HEK293 (cell line): Measurements from ENCODE around the gene TRAPPC3L.

Source experiments
- CTCF ChIA-PET: fragments of 350-600 bp; formaldehyde crosslinking; extraction: SDS; loops from one replicate; lab custom pipeline; 2021; ENCODE audit warnings: antibody characterized with exemption; lab: Yijun Ruan, JAX
- POLR2A ChIA-PET: fragments of 300-600 bp; formaldehyde crosslinking; extraction: SDS; loops from one replicate; lab custom pipeline; 2020; ENCODE audit warnings: antibody characterized with exemption, inconsistent platforms; lab: Yijun Ruan, JAX
- H3K27ac ChIP-seq: fragments of 200-500 bp; sonication (Bioruptor generic); 2 replicates; pipeline ENCODE4 v1.5.1; 2014; ENCODE audit warnings: low read depth, low read length, control low read depth, inconsistent platforms; ENCODE audit errors: extremely low read depth
- H3K36me3 ChIP-seq, 2 experiments: fragments of 200-500 bp in 1 of 2; sonication (Bioruptor generic) in 1 of 2; 1 replicate in 1 of 2; 2 replicates in 1 of 2; pipeline ENCODE4 v1.5.1; 2014 to 2017; ENCODE audit warnings: inconsistent platforms in 2 of 2, low read length in 2 of 2; ENCODE audit not compliant: control insufficient read depth in 2 of 2, insufficient read depth in 1 of 2
- H3K4me1 ChIP-seq: fragments of 200-500 bp; sonication (Bioruptor generic); 2 replicates; pipeline ENCODE4 v1.5.1; 2014; ENCODE audit warnings: mild to moderate bottlenecking, low read length, inconsistent platforms; ENCODE audit not compliant: control insufficient read depth, insufficient read depth
- H3K4me3 ChIP-seq: 2 replicates; pipeline ENCODE4 v1.5.1; 2011; ENCODE audit warnings: low read depth, mild to moderate bottlenecking, control low read depth, low read length, moderate library complexity
- H3K9me3 ChIP-seq: fragments of 200-500 bp; sonication (Bioruptor generic); 2 replicates; pipeline ENCODE4 v1.5.1; 2014; ENCODE audit warnings: low read depth, low read length, inconsistent platforms; ENCODE audit not compliant: control insufficient read depth, insufficient read depth
- ATF2 ChIP-seq: fragments of 450-650 bp; formaldehyde crosslinking; IDR thresholded peaks from 2 replicates; pipeline ENCODE4 v1.5.1; 2016; ENCODE audit warnings: missing biosample characterization, missing genetic modification characterization, low read depth
- BCL6B ChIP-seq: fragments of 450-650 bp; formaldehyde crosslinking; IDR thresholded peaks from 2 replicates; pipeline ENCODE4 v1.5.1; 2017; ENCODE audit warnings: missing biosample characterization, missing genetic modification characterization
- GFI1B ChIP-seq: fragments of 450-650 bp; formaldehyde crosslinking; IDR thresholded peaks from 2 replicates; pipeline ENCODE4 v1.5.1; 2016; ENCODE audit warnings: missing biosample characterization, missing genetic modification characterization
- GLI2 ChIP-seq: fragments of 450-650 bp; formaldehyde crosslinking; IDR thresholded peaks from 2 replicates; pipeline ENCODE4; 2017; ENCODE audit warnings: missing biosample characterization, missing genetic modification characterization, low read depth, borderline replicate concordance
- GLIS2 ChIP-seq: fragments of 450-650 bp; formaldehyde crosslinking; IDR thresholded peaks from 2 replicates; pipeline ENCODE4 v1.5.1; 2016; ENCODE audit warnings: missing biosample characterization, missing genetic modification characterization
- INSM2 ChIP-seq: fragments of 450-650 bp; formaldehyde crosslinking; IDR thresholded peaks from 2 replicates; pipeline ENCODE4 v1.5.1; 2016; ENCODE audit warnings: missing biosample characterization, missing genetic modification characterization
- TSHZ1 ChIP-seq: fragments of 450-650 bp; formaldehyde crosslinking; IDR thresholded peaks from 2 replicates; pipeline ENCODE4 v1.5.1; 2016; ENCODE audit warnings: missing biosample characterization, missing genetic modification characterization, borderline replicate concordance
- ZBTB49 ChIP-seq: fragments of 450-650 bp; formaldehyde crosslinking; IDR thresholded peaks from 2 replicates; pipeline ENCODE4 v1.5.1; 2016; ENCODE audit warnings: missing biosample characterization, missing genetic modification characterization, low read depth
- ZNF148 ChIP-seq: fragments of 450-650 bp; formaldehyde crosslinking; IDR thresholded peaks from 2 replicates; pipeline ENCODE4 v1.5.0; 2017; ENCODE audit warnings: missing biosample characterization, missing genetic modification characterization, borderline replicate concordance
- ZNF155 ChIP-seq: fragments of 450-650 bp; formaldehyde crosslinking; IDR thresholded peaks from 2 replicates; pipeline ENCODE4 v1.5.1; 2016; ENCODE audit warnings: missing biosample characterization, missing genetic modification characterization
- ZNF157 ChIP-seq: fragments of 450-650 bp; formaldehyde crosslinking; IDR thresholded peaks from 2 replicates; pipeline ENCODE4 v1.5.1; 2016; ENCODE audit warnings: missing biosample characterization, missing genetic modification characterization
- ZNF23 ChIP-seq: fragments of 450-650 bp; formaldehyde crosslinking; IDR thresholded peaks from 2 replicates; pipeline ENCODE4 v1.5.1; 2016; ENCODE audit warnings: missing biosample characterization, missing genetic modification characterization, borderline replicate concordance
- ZNF37A ChIP-seq: fragments of 450-650 bp; IDR thresholded peaks from 2 replicates; pipeline ENCODE4 v1.5.1; 2018; ENCODE audit warnings: missing biosample characterization, missing genetic modification characterization
- ZNF394 ChIP-seq: fragments of 450-650 bp; formaldehyde crosslinking; IDR thresholded peaks from 2 replicates; pipeline ENCODE4 v1.5.1; 2016; ENCODE audit warnings: missing biosample characterization, missing genetic modification characterization, mild to moderate bottlenecking, moderate library complexity, borderline replicate concordance
- ZNF423 ChIP-seq: fragments of 450-650 bp; formaldehyde crosslinking; IDR thresholded peaks from 2 replicates; pipeline ENCODE4 v1.5.1; 2016; ENCODE audit warnings: missing biosample characterization, missing genetic modification characterization
- ZNF449 ChIP-seq: fragments of 450-650 bp; formaldehyde crosslinking; IDR thresholded peaks from 2 replicates; pipeline ENCODE4 v1.5.1; 2017; ENCODE audit warnings: missing biosample characterization, mild to moderate bottlenecking, missing genetic modification characterization, moderate library complexity
- ZNF530 ChIP-seq: fragments of 450-650 bp; formaldehyde crosslinking; IDR thresholded peaks from 2 replicates; pipeline ENCODE4 v1.5.1; 2016; ENCODE audit warnings: low read depth, missing biosample characterization, missing genetic modification characterization
- ZNF621 ChIP-seq: fragments of 450-650 bp; formaldehyde crosslinking; IDR thresholded peaks from 2 replicates; pipeline ENCODE4 v1.5.1; 2017; ENCODE audit warnings: missing biosample characterization, missing genetic modification characterization
- ZNF654 ChIP-seq: fragments of 450-650 bp; formaldehyde crosslinking; IDR thresholded peaks from 2 replicates; pipeline ENCODE4 v1.5.1; 2016; ENCODE audit warnings: low read depth, missing biosample characterization, missing genetic modification characterization
- ZNF785 ChIP-seq: fragments of 450-650 bp; formaldehyde crosslinking; IDR thresholded peaks from 2 replicates; pipeline ENCODE4 v1.5.1; 2016; ENCODE audit warnings: missing biosample characterization, missing genetic modification characterization
- ZSCAN16 ChIP-seq: fragments of 450-650 bp; formaldehyde crosslinking; IDR thresholded peaks from 2 replicates; pipeline ENCODE4 v1.5.1; 2016; ENCODE audit warnings: missing biosample characterization, missing genetic modification characterization

The TRAPPC3L gene

GRCh38 chr6:116564311-116564710, 18.8 kb upstream of the TRAPPC3L start:
- POLR2A ChIA-PET = no interaction called here
- no peak for TF ChIP-seq ZNF155 (tag by site-specific recombination)
- TF ChIP-seq GFI1B (tag by site-specific recombination) = no peak
- TF ChIP-seq ATF2 (tag by site-specific recombination) = no peak
- TF ChIP-seq GLIS2 (tag by site-specific recombination) = no peak
- TF ChIP-seq ZNF423 = no peak
- no peak for TF ChIP-seq ZNF654 (tag by site-specific recombination)
- no peak for TF ChIP-seq ZNF530
- TF ChIP-seq ZNF157 (tag by site-specific recombination) = no peak
- no peak for TF ChIP-seq ZSCAN16
- no peak for TF ChIP-seq ZNF621 (tag by site-specific recombination)
- TF ChIP-seq ZNF37A (tag by site-specific recombination) = no peak
- no peak for TF ChIP-seq ZNF23 (tag by site-specific recombination)
- TF ChIP-seq GLI2 = no peak
- TF ChIP-seq TSHZ1 (tag by site-specific recombination) = no peak
- TF ChIP-seq INSM2 (tag by site-specific recombination) = no peak
- no peak for TF ChIP-seq BCL6B (tag by site-specific recombination)
- TF ChIP-seq ZNF785 (tag by site-specific recombination) = no peak
- no peak overlapping the region for H3K27ac ChIP-seq

GRCh38 chr6:116563830-116564229, 18.3 kb upstream of the TRAPPC3L start:
- H3K4me3 ChIP-seq = no peak overlapping the region
- no peaks in the 10 kb centered on the region for H3K4me1 ChIP-seq
- no peaks in the 10 kb centered on the region for H3K36me3 ChIP-seq
- H3K27ac ChIP-seq = no peak overlapping the region
- CTCF ChIA-PET = interaction anchor here (0.6 to 7.0 kb wide), 17 partner anchors 10 to 347 kb away, joined by 3 to 159 read pairs (median 7); partner anchors contain the start of genes CALHM4 and CALHM5
- H3K9me3 ChIP-seq = no peaks in the 10 kb centered on the region
- POLR2A ChIA-PET = no interaction called here
- TF ChIP-seq ZNF449 (no peak), ZNF394 (tag by site-specific recombination) (no peak), ZBTB49 (tag by site-specific recombination) (no peak), ZNF148 (tag by site-specific recombination) (no peak)

More at GRCh38 chr6:116564311-116564710, 18.8 kb upstream of the TRAPPC3L start:
- CTCF ChIA-PET = interaction anchor here (1.4 to 7.0 kb wide), 7 partner anchors 10 to 347 kb away, joined by 11 to 159 read pairs (median 28); partner anchors contain the start of gene CALHM4
- no peak overlapping the region for H3K4me3 ChIP-seq
- no peaks in the 10 kb centered on the region for H3K9me3 ChIP-seq
- no peaks in the 10 kb centered on the region for H3K36me3 ChIP-seq
- no peaks in the 10 kb centered on the region for H3K4me1 ChIP-seq
